HepG2 (cell line): Measurements from ENCODE around the gene CFI. TPM values are rescaled to one million over a fixed set of nuclear protein-coding genes. Genes with fewer than 3 reads are reported as not detected.

Experiments used
- ATAC-seq: fragments of 200-7000 bp; cut with Tn5 transposase; 3 replicates; pipeline ENCODE4 v1.9.1; 2020; ENCODE audit warnings: mild to moderate bottlenecking, moderate library complexity
- BruUV-seq: library from RNA; stranded (reverse); fragments of 400-500 nt; replicated peaks from 2 replicates; lab custom pipeline; 2021; lab: Mats Ljungman, UMichigan
- CTCF ChIA-PET: fragments of 300-600 bp; formaldehyde crosslinking; extraction: SDS; loops from one replicate; lab custom pipeline; 2021; ENCODE audit warnings: low total read pairs, inconsistent platforms, low intra/inter-chr PET ratio; lab: Yijun Ruan, JAX
- POLR2A ChIA-PET: fragments of 350-600 bp; sonication (Branson Sonifier 250); formaldehyde crosslinking; loops from one replicate; lab custom pipeline; 2020; ENCODE audit warnings: antibody characterized with exemption, inconsistent platforms; lab: Yijun Ruan, JAX
- DNase-seq: peaks from one replicate; pipeline ENCODE4 v3.0.0-alpha.2; 2015; ENCODE audit warnings: low spot score
- FAIRE-seq: peaks from 3 replicates; lab custom pipeline; 2011; peaks lifted over from hg19 to GRCh38; lab: Jason Lieb, UNC
- H2AFZ ChIP-seq: one replicate; pipeline ENCODE4 v1.6.1; 2011; ENCODE audit warnings: low read length, inconsistent platforms
- H3K27ac ChIP-seq: fragments of 300-600 bp; 3 replicates; pipeline ENCODE4 v1.8.0; 2011; ENCODE audit warnings: mixed run types, mild to moderate bottlenecking, mixed read lengths, low read length, inconsistent platforms; ENCODE audit not compliant: insufficient read depth; ENCODE audit errors: extremely low read length
- H3K27me3 ChIP-seq, 2 experiments: fragments of 200-600 bp in 1 of 2; 2 replicates in 1 of 2; 3 replicates in 1 of 2; pipeline versions ENCODE4 v1.6.0 to v1.8.0; 2011; ENCODE audit warnings: low read length in 2 of 2, mild to moderate bottlenecking in 2 of 2, moderate library complexity in 2 of 2, inconsistent platforms in 1 of 2; ENCODE audit not compliant: insufficient read depth in 2 of 2, control insufficient read depth in 1 of 2
- H3K36me3 ChIP-seq, 2 experiments: fragments of 200-600 bp in 1 of 2; replicated peaks in 1 of 2; 2 replicates in 1 of 2; 3 replicates in 1 of 2; pipeline versions ENCODE4 v1.5.1 to v1.8.0; 2011; ENCODE audit warnings: low read length in 2 of 2, inconsistent platforms in 1 of 2; ENCODE audit not compliant: insufficient read depth in 2 of 2, control insufficient read depth in 1 of 2
- H3K4me1 ChIP-seq: 2 replicates; pipeline ENCODE4 v1.5.1; 2012; ENCODE audit warnings: low read length, inconsistent platforms; ENCODE audit not compliant: insufficient read depth
- H3K4me2 ChIP-seq: 2 replicates; pipeline ENCODE4 v1.6.0; 2011; ENCODE audit warnings: low read depth, low read length, inconsistent platforms
- H3K4me3 ChIP-seq, 3 experiments: fragments of 200-600 bp in 1 of 3; sonication (generic), shearing (Covaris generic) in 1 of 3; replicated peaks in 1 of 3; 2 replicates each; pipeline ENCODE4 v1.5.1; 2011 to 2016; ENCODE audit warnings: low read length in 3 of 3, inconsistent platforms in 2 of 3, low read depth in 2 of 3, mild to moderate bottlenecking in 2 of 3, control low read depth in 1 of 3, mixed read lengths in 1 of 3; ENCODE audit not compliant: insufficient read depth in 1 of 3
- H3K79me2 ChIP-seq: one replicate; pipeline ENCODE4 v1.6.1; 2011; ENCODE audit warnings: low read length, inconsistent platforms; ENCODE audit not compliant: insufficient read depth
- H3K9ac ChIP-seq: 2 replicates; pipeline ENCODE4 v1.6.0; 2011; ENCODE audit warnings: mild to moderate bottlenecking, low read depth, low read length, inconsistent platforms; ENCODE audit not compliant: insufficient read depth
- H3K9me3 ChIP-seq: 2 replicates; pipeline ENCODE4 v1.5.1; 2012; ENCODE audit warnings: mild to moderate bottlenecking, low read length
- H4K20me1 ChIP-seq: 2 replicates; pipeline ENCODE4 v1.6.0; 2011; ENCODE audit warnings: inconsistent platforms, mild to moderate bottlenecking, low read length, moderate library complexity; ENCODE audit not compliant: insufficient read depth
- CCAR2 ChIP-seq: fragments of 200-400 bp; formaldehyde crosslinking; optimal IDR thresholded peaks from 2 replicates; pipeline ENCODE3; 2018; ENCODE audit warnings: low read depth, mild to moderate bottlenecking, low read length, moderate library complexity
- FOXA3 ChIP-seq: IDR thresholded peaks from 2 replicates; pipeline ENCODE4 v1.6.1; 2016; ENCODE audit warnings: missing genetic modification reagents, missing compliant biosample characterization
- GATAD2A ChIP-seq: IDR thresholded peaks from 2 replicates; pipeline ENCODE4 v1.6.1; 2016
- MEIS2 ChIP-seq: sonication (generic); formaldehyde crosslinking; IDR thresholded peaks from 2 replicates; pipeline ENCODE4 v1.9.0; 2021; ENCODE audit warnings: mild to moderate bottlenecking, missing genetic modification reagents
- MXD4 ChIP-seq: IDR thresholded peaks from 2 replicates; pipeline ENCODE4 v1.6.1; 2016; ENCODE audit warnings: mild to moderate bottlenecking, missing biosample characterization, missing genetic modification reagents
- PAF1 ChIP-seq: IDR thresholded peaks from 2 replicates; pipeline ENCODE4 v1.6.1; 2016; ENCODE audit warnings: missing genetic modification reagents, missing compliant biosample characterization
- PAWR ChIP-seq: sonication (generic); formaldehyde crosslinking; IDR thresholded peaks from 2 replicates; pipeline ENCODE4 v1.4.0; 2020; ENCODE audit warnings: missing genetic modification reagents, mild to moderate bottlenecking, borderline replicate concordance
- RFX5 ChIP-seq: IDR thresholded peaks from 2 replicates; pipeline ENCODE4 v1.6.1; 2011; ENCODE audit warnings: low read depth, low read length, improper control_type of control experiment
- SP2 ChIP-seq: sonication (generic); formaldehyde crosslinking; IDR thresholded peaks from 2 replicates; pipeline ENCODE4 v1.5.1; 2020; ENCODE audit warnings: mild to moderate bottlenecking, missing genetic modification reagents
- STAT6 ChIP-seq: sonication (generic); formaldehyde crosslinking; IDR thresholded peaks from 2 replicates; pipeline ENCODE4 v1.4.0; 2020; ENCODE audit warnings: missing genetic modification reagents, mild to moderate bottlenecking, borderline replicate concordance
- TAF15 ChIP-seq: fragments of 200-400 bp; formaldehyde crosslinking; IDR thresholded peaks from one replicate; pipeline ENCODE4 v1.6.1; 2018; ENCODE audit warnings: mild to moderate bottlenecking, low read depth, low read length; ENCODE audit not compliant: poor library complexity, severe bottlenecking
- THRA ChIP-seq: sonication (generic); formaldehyde crosslinking; IDR thresholded peaks from 2 replicates; pipeline ENCODE4 v1.4.0; 2020; ENCODE audit warnings: missing genetic modification reagents, borderline replicate concordance
- ZFP1 ChIP-seq: IDR thresholded peaks from 2 replicates; pipeline ENCODE4 v1.6.1; 2016
- ZFP36L2 ChIP-seq: sonication (generic); formaldehyde crosslinking; IDR thresholded peaks from 2 replicates; pipeline ENCODE4 v1.4.0; 2020; ENCODE audit warnings: missing genetic modification reagents
- ZNF143 ChIP-seq: sonication (generic); formaldehyde crosslinking; IDR thresholded peaks from 2 replicates; pipeline ENCODE4 v1.4.0; 2020; ENCODE audit warnings: missing genetic modification reagents
- ZNF484 ChIP-seq: sonication (generic); formaldehyde crosslinking; IDR thresholded peaks from 2 replicates; pipeline ENCODE4 v1.5.1; 2020; ENCODE audit warnings: mild to moderate bottlenecking, low read depth, missing genetic modification reagents, borderline replicate concordance
- ZNF773 ChIP-seq: sonication (generic); formaldehyde crosslinking; IDR thresholded peaks from 2 replicates; pipeline ENCODE4 v1.4.0; 2020; ENCODE audit warnings: missing genetic modification reagents, borderline replicate concordance
- ZSCAN5A ChIP-seq: sonication (generic); formaldehyde crosslinking; IDR thresholded peaks from 2 replicates; pipeline ENCODE4 v1.8.0; 2022; ENCODE audit warnings: mild to moderate bottlenecking, missing genetic modification reagents, borderline replicate concordance
- ZUFSP ChIP-seq: sonication (generic); formaldehyde crosslinking; IDR thresholded peaks from 2 replicates; pipeline ENCODE4 v1.9.0; 2021; ENCODE audit warnings: missing genetic modification reagents, mild to moderate bottlenecking, borderline replicate concordance
- WGBS: methylation state at CpG from one replicate; pipeline ENCODE4 v1.1.6; 2017; ENCODE audit warnings: low lambda C conversion rate; 5-methylcytosine and 5-hydroxymethylcytosine counted together
- in situ Hi-C: cut with HindIII; loops from 2 replicates; pipeline ENCODE4 v1.10.0; 2017; ENCODE audit warnings: low pct_unique_long_range_greater_than_20kb; ENCODE audit not compliant: extremely low pct_ligation_motif_present
- intact Hi-C: fragments of 100-400 bp; cut with micrococcal nuclease; formaldehyde crosslinking; loops from one replicate; pipeline ENCODE4 v1.10.0; 2022; ENCODE audit not compliant: unreplicated experiment
- polyA plus RNA-seq, 8 experiments: library from polyadenylated mRNA; depleted of rRNA in 3 of 8; stranded (reverse) in 7 of 8; unstranded in 1 of 8; fragments of >200 nt; fragmentation: Illumina TruSeq in 4 of 8; extraction: Trizol in 4 of 8; gene quantifications; 2 replicates each; pipeline versions ENCODE4 v1.2.1 to v1.2.3, GENCODE V29; 2011 to 2016; ENCODE audit warnings: low read depth in 4 of 8, missing spikeins in 1 of 8, mixed read lengths in 1 of 8; ENCODE audit not compliant: insufficient read depth in 1 of 8
- total RNA-seq, 5 experiments: library from RNA; depleted of rRNA; stranded (reverse); fragments of >200 nt; fragmentation: Illumina TruSeq; extraction: Trizol; gene quantifications; 2 replicates each; pipeline ENCODE4 v1.2.3, GENCODE V29; 2016; ENCODE audit warnings: low read depth in 1 of 5

Gene CFI
- total and polyA plus RNA-seq, 2 of the 13 experiments (the other 11 are each of a cell fraction or from before 2014, with no cell fraction given): 284 to 337 TPM

GRCh38 chr4:109760682-109761081, 41.1 kb downstream of the CFI start:
- FAIRE-seq: no peak
- Histone ChIP-seq H4K20me1 (no peaks in the 10 kb centered on the region; the same call in 1 of the 2 replicates), H3K4me1 (no peaks in the 10 kb centered on the region), H3K4me3 (no peak overlapping the region), H3K27me3 (no peaks in the 10 kb centered on the region; a peak in 1 of 5 replicates), H3K9me3 (no peaks in the 10 kb centered on the region), H3K27ac (no peak overlapping the region), H3K4me2 (no peak overlapping the region), H3K79me2 (no peaks in the 10 kb centered on the region), H3K36me3 (peaks cover 16 to 46% of the 10 kb centered on the region in 2 experiments), H3K9ac (no peak overlapping the region), H2AFZ (no peak overlapping the region)
- in situ Hi-C loops: no loop called here
- no TSS peak for BruUV-seq
- ATAC-seq: no peak
- ChIA-PET POLR2A (no interaction called here), CTCF (no interaction called here)
- DNase-seq: no peak
- intact Hi-C loops: loop anchor here (5.0 kb wide), 1 partner anchor 42 kb away; the partner anchor contains the start of gene CFI
- TF ChIP-seq ZSCAN5A (CRISPR knock-in tag): no peak
- no peak for TF ChIP-seq PAF1 (CRISPR knock-in tag)
- no peak for TF ChIP-seq GATAD2A (CRISPR knock-in tag)
- no peak for TF ChIP-seq ZNF484 (CRISPR knock-in tag)
- TF ChIP-seq MXD4 (CRISPR knock-in tag): no peak
- no peak for TF ChIP-seq THRA (CRISPR knock-in tag)
- TF ChIP-seq RFX5: no peak
- TF ChIP-seq ZUFSP (CRISPR knock-in tag): no peak
- TF ChIP-seq SP2: no peak
- TF ChIP-seq ZFP36L2 (CRISPR knock-in tag): no peak
- TF ChIP-seq PAWR (CRISPR knock-in tag): no peak
- no peak for TF ChIP-seq MEIS2 (CRISPR knock-in tag)
- TF ChIP-seq ZNF773 (CRISPR knock-in tag): no peak
- no peak for TF ChIP-seq ZNF143 (CRISPR knock-in tag)
- no peak for TF ChIP-seq STAT6 (CRISPR knock-in tag)
- TF ChIP-seq FOXA3 (CRISPR knock-in tag): no peak
- no peak for TF ChIP-seq CCAR2
- no peak for TF ChIP-seq ZFP1 (CRISPR knock-in tag)
- no peak for TF ChIP-seq TAF15
- WGBS: 92% methylated on average over 2 of the region's 2 CpGs
